HG03139 (cell line): ENCODE data around the gene CDKN1C.

ENCODE experiments used
- ATAC-seq: cut with Tn5 transposase; IDR thresholded peaks from one replicate; pipeline ENCODE4 v1.9.1; 2021; ENCODE audit not compliant: unreplicated experiment

CDKN1C gene

DNA sequence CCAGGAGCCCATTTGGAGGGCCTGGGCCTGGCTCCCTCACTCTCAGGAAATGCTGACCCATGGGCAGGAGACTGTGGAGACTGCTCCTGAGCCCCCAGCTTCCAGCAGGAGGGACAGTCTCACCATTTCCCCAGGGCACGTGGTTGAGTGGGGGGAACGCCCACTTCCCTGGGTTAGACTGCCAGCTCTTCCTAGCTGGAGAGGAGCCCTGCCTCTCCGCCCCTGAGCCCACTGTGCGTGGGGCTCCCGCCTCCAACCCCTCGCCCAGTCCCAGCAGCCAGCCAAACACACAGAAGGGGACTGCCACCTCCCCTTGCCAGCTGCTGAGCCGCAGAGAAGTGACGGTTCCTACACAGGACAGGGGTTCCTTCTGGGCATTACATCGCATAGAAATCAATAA lies 37.1 kb downstream of the CDKN1C start:
- no peak for ATAC-seq

DNA sequence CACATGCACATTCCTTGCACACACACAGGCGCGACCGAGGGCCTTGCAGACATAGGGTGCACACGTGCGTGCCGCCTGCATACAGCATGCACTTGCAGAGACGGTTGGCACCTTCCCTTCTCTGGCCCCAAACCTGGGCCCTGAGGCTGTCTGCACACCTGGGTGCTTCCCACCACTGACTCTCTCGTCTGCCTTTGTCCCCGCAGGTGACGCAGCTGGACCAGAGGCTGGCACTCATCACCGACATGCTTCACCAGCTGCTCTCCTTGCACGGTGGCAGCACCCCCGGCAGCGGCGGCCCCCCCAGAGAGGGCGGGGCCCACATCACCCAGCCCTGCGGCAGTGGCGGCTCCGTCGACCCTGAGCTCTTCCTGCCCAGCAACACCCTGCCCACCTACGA lies 38.0 kb downstream of the CDKN1C start:
- no peak for ATAC-seq

DNA sequence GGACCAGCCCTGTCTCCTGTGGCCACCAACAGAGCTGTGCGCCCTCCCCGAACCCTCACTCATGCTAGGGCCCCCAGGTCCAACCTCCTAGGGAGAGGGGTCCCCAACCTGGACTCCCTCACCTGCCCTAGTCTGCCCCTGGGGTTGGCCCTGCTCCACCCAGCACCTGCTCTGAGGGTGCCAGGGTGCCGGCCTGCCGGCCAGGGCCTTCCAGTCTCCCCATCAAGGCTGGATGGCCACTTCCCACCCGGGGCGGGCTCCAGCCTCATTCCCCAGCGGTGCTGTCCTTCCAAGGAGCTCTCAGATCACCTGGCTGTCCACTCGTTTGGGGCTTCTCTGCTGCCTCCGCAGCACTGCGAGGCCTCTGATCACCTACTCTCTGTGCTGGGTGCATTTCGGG lies 39.1 kb downstream of the CDKN1C start:
- no peak for ATAC-seq

DNA sequence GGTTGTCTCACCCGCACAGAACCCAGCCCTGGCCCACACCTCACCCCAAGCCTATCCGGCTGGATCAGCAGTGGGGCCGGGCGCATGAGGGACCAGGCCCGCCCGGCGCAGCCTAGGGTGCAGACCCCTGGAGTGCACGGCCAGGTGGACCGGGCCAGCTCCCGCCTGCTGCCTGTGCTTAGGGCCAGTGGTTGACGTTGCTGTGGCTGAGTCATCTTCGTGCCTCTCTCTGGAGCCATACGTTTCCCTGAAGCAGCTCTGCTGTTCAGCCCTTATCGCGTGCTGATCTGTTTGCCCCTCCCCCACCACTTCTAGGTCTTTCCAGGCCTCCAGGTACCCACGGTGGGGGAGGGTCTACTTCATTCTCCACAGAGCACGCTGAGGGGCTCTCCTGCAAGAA lies 39.5 kb downstream of the CDKN1C start:
- ATAC-seq: no peak

DNA sequence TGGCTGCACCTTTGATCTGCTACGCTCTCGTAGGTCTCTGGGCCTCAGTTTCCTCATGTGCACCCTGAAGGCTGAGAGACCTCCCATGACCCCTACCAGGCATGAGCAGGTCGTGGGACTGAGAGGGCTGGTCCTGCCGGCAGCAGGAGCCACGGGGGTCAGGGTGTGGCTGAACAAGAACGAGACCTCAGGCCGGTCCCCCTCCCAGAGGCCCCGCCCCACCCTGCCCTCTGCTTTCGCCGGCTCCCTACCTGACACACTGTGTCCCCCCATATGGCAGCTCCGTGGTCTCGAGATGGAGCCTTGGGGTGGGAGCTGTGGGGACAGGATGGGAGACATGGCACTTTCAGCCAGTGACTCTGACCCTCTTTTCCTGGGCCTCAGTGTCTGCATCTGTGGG lies 40.6 kb downstream of the CDKN1C start:
- ATAC-seq: no peak

DNA sequence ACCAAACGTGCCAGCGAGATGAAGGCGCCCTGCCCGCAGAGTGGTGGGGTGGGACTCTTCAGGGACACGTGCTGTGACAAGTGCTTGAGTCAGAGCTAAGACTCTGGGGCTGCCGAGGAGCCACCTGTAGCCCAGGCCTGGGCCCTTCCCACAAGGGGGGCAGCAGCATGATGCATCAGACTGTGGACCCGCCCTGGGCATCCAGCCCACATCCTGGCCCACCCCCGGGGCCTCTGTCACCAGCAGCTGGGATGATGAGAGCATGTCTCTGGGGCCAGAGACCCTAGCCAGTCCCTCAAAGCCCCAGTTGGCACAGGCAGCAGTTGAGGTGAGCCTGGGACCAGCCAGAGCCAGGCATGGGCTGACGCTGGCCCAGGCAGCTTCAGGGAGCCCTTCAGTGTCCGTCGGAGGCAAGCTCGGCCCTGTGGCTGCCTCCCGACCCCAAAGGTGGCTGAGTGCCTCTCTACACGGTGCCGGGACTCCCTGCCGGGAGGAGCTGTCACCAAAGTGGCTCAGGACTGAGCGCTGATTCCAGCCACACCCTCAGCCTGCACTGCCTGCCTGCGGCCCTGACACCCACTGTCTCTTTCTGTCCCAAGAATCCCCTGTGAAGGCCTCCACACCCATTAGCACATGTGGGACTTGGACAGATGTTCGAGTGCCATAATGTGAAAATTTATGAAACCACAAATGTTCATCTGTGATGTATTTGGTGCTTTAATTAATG lies 41.3 kb downstream of the CDKN1C start:
- ATAC-seq: no peak

DNA sequence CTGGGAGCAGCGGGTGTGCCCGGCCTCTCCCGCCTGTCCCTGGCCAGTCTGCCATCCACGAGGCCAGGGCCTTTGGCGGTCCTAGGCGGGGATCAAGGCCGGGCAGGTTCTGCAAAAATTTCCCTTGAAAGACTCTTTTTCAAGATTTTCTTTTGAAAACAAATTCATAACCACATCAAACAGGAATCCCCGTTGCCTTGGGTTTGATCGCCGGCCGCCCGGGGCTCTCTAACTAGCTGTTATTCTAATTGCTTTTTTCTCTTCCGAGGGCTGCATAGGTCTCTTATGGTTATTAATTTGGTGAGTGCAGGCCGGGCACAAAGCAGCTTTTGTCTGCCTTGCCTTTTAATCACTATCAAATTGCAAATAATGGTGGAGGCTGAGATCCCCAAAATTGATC lies 42.0 kb downstream of the CDKN1C start:
- no peak for ATAC-seq

DNA sequence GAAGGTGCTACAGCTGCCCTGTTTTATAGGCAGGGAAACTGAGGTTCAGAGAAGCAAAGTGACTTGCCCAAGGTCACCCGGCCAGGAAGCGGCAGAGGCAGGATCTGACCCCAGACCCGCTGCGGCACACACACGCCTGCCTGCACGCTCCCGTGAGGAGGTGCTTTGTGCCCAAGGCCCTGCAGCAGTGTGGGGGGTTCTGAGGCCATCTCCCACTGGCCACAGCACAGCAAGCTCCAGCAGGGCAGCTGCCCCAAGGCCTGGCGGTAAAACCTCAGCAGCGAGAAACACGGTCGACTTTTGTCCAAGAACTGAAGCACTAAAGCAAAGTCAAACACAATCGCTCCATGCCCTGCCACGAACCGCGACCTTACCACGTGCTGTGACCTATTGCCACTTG lies 42.7 kb downstream of the CDKN1C start:
- ATAC-seq: no peak

DNA sequence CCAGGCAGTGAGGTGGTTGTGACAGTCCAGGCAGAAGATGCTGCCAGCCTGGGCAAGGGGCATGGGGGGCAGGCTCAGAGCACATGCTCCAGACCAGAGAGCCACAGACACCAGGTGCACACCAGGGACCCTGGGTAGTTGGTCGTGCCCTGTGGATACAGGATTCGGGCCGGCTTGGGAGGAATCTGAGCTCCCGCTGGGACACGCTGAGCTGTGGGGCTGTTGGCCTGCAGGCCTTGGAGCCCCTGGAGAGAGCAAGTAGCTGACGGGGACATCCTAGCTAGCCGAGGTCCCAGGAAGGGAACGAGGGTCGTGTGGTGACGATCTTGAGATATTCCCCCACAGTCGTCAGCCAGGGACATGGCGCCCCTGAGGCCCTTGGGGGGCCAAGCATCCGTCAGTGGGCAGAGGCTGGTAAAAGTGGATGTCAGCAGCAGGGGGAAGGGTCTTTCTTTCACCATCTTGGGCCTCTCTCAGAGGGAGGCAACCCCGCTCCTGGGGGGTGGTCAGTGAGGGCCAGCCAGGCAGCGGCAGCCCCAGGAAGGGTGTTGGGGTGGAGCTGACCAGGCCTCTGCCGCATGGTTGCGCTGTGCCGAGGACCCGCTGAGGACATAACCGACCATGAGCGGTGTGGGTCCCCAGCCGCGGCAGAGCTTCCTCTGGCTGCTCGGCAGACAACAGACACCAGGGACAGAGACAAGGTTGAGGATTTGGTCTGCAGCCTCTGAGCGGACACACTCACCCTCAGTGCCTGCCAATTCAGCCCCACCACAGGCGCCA lies 44.0 kb downstream of the CDKN1C start:
- ATAC-seq: no peak

DNA sequence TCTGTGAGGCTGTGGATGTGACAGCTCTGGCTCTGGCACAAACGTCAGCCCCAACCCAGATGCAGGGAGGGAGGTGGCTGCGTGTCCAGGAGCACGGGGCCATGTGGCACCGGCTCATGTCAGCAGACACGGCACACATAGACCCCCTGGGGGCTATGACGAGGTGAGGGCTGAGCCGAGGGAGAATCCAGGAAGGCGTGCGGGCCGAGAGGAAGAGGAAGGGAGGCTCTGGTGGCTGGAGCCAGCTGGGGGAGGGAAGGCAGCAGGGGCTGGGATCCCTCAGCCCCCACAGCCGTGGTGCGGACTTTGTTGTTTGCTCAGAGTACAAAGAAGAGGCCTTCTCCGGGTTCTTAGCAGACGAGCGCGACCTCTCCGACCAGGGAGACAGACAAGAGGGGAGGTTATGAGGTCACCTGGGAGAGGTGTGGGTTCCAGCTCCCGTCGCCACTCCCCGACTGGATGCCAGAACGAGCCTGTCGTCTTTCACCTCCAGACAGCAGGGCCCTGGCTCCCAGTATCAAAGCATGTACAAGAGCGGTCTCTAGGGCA lies 46.1 kb downstream of the CDKN1C start:
- no peak for ATAC-seq

DNA sequence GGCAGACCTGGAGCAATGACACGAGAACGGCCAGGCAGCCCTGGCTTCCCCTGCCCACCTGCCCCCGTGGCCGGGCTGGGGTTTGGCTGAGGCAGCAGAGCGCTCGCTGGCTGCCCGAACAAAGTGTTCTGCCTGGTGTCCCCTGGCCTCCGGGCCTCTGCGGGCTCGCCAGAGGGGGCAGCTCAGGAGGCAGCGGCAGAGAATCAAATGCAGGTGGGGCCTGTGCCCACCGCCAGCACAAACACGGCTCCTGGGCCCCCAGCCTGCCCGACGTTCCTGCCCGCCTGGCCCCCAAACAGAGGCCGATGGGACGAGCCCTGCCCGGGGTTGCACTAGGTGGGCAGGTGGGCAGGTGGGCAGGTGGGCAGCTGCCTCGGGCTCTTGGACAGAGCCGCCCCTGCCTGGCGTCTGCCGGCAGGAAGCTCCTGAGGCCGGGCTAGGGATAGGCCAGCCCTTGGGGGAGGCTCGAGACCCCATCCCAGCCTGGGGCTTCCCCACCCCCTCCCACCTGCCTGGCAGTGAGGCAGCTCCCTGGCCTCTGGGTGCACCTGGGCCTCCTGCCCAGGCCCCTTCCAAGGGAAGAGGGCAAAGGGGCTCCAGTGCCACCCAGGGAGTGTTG lies 46.8 kb downstream of the CDKN1C start:
- ATAC-seq: no peak

DNA sequence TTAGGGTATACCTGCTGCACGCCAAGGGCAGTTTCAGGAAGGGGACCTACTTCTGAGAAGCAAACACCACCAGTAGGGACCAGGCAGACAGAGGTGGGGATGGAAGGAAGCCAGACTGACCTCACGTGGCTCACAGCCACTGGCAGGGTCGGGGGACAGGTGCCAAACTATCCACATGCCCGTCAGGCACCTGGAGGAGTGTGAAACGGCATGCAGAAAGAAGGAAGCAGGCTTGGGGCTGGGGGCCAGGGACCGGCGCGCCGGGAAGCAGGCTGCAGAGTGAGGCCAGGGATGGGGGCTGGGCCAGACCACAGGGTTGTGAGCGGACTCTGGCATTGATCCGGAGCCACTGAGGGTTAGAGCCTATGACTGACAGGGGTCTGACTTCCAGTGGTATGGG lies 47.5 kb downstream of the CDKN1C start:
- ATAC-seq: no peak

DNA sequence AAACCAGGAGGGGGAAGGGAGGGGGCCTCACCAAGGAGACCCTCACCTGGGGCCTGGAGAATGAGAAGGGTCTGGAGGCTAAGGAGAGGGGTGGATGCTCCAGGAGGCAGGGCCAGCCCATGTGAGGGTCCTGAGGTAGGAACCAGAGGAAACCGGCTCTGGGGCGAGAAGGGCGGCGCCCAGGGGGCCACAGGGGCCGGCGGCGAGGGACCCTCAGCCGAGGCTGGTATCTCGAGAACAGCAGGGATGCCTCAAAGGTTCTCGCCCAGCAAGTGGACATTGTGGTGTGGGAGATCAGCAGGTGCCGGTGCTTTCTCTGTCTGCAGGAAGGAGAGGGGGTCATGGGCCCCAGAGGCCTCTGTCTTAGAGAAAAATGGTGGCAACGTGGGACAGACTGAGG lies 47.9 kb downstream of the CDKN1C start:
- no peak for ATAC-seq

DNA sequence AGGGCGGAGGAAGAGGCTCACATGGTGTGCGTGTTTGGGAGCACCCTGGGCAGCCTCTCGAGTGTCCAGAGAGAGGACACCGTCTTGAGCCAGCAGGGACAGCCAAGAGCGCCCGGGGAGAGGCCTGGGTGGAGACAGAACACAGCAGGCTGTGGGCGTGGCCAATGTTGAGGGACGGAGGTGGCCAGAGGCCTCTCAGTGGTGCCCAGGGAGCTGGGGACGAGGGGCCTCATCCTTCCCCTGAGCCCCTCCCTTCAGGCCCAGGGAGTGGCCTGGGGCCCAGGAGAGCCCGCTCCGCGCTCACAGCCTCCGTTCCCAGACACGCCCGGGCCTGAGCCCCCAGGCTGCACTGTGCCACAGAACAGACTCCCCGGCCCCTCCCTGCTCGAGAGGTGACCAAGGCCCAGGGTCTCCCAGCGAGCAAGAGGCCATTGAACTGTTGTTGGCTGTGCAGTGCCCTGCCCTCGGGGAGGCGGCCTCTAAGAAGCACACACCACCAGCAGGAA lies 48.4 kb downstream of the CDKN1C start:
- no peak for ATAC-seq

DNA sequence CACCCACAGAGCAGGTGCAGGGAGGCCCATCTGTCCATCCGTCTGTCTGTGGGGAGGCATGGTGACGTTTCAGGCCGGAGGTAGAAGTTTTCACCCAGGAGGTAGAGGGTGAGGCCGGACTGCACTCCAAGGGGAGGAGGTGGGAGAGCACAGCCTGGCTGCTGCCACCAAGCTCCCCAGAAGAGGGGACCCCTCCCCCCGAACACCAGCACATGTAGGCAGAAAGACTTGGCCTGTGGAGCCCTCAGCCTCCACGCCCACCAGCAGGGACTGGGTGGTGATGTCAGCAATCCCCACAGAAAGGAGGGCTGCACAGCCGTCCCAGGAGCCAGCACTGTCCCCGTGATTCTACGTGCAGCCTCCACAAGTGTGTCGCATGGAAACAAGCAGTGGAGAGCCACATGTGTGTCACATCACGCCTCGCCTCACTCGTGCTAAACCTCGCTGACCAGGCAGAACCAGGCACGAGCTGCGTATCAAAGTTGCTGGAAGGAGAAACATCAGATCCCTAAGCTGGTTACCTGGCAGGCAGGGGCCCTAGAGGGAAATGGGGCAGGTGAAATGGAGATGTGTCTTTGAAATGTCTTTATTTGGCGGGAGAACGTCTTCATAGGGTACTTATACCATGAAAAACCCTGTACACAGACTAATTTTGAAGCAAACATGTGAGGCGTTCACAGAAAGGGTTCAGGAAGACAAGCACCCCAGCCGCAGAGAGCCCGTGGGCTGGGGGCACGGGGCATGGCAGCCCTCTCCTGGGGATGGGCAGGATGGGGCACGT lies 49.1 kb downstream of the CDKN1C start:
- no peak for ATAC-seq

DNA sequence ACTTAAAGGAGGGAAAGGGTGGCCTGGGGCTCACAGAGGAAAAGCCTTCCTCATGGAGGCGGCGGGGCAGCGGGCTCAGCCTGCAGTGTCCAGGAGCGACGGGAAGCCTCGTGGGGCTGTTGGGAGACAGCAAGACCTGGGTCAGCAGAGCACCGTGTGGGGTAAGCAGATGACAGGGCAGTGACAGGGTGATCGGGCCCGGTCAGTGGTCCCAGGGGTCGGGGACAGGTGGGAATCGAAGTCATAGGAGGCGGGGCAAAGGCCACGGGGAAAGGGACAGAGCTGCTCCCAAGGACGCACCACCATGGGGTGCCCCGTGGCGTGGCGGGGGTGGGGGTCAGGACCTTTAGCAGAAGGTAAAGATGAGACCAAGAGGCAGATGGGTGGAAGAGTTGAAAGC lies 49.8 kb downstream of the CDKN1C start:
- no peak for ATAC-seq

DNA sequence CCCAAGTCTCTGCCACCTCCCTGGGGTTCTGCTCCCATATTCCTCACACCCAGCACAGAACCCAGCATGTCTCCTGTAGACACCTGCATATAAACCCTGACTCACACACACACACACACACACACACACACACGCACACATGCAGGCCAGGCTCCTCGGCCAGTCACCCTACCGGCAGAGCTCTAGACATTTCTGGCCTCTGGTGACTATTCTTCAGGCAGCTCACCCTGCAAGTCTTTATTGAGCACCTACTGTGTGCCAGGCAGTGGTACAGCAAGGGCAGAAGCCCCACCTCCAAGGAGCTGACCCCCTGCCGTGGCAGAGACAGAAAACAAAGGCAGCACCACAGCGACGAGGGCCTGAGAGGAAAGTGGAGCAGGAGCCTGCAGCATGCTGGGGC lies 50.3 kb downstream of the CDKN1C start:
- no peak for ATAC-seq

DNA sequence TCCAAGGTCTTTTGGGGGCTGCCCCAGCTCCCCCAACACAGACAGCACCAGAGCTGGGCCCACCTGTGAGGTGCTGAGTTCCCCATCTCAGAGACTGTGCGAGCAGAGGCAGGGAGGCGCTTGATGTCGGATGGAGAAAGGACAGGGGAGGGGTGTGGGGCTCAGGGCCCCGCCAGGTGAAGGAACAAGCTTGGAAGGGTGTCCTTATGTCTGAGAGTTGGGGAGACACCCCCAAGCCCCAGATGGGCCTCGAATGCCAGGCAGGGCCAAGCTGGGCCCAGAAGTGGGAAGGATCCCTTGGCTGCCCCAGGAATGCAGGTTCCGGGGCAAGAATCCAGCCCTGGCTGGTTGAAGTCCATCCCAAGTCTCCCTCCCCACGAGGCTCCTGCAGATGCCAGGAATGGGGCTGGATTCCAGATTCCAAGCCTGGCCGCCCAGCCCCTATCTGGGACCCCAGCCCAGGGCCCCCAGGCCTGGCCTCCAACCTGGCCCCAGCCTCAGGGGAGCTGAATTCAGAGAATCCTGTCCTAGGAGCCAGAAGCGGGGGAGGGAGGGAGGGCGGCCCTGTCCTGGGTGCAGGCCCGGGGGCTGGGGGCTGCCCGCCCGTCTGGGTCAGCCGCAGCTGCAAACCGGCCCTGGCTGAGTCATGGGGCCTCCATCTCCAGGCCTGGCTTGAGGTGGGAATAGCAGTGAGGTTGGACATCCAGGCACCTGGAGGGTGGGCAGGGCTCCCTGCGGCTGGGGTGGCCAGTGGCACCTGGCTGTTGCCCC lies 50.9 kb downstream of the CDKN1C start:
- ATAC-seq: no peak

DNA sequence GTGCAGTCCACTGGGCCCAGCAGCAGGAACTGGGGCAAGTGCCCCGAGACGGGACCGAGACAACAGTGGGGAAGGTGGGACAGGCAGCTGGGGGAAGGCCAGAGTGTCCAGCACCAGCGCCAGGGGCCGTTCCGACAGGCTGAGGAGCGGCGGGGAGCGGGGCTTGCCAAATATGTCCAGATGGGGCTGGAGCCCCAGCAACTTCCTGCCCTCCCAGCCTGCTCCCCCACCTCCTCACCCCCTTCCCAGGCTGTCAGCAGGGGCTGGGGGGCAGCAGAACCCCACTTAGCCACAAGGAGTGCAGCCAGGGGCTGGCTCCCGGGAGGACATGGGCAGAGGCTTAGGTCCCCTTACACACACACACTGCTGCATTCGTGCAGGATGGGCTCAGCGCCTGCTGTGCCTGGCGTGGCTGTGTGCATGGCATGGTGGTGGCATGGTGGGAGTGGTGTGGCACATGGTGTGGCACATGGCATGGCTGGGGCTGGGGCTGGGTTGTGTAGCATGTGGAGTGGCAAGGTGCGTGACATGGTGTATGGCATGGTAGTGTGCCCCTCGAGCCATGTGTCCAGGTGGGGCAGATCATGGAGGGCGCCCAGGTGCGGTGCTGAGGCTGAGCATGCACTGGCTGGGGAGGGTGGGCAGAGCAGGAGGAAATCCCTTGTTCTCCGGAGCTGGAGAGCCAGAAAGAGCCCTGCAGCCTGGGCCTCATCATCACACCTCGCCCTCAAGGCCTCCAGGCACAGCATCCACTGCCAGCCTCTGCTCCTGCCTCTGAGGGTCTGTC lies 51.7 kb downstream of the CDKN1C start:
- no peak for ATAC-seq
